Measurements from ENCODE around the gene KSR2. TPM values are rescaled to one million over a fixed set of nuclear protein-coding genes. Genes with fewer than 3 reads are reported as not detected.

KSR2 gene
- total RNA-seq, 2 experiments from 2014 or later = 0.03 to 0.15 TPM

- no TSS peak for BruUV-seq (replicated peaks)
- Histone ChIP-seq H3K4me2 (ENCODE audit: low read length) (no peak overlapping the region), H3K4me3 (ENCODE audit: low read depth, low read length, poor library complexity, severe bottlenecking) (no peak overlapping the region), H3K9me2 (ENCODE audit: insufficient read depth, low read length) (no peaks in the 10 kb centered on the region), H4K20me1 (ENCODE audit: insufficient read depth, low read length) (no peaks in the 10 kb centered on the region), H3K79me2 (ENCODE audit: insufficient read depth, low read depth, low read length) (no peaks in the 10 kb centered on the region), H3K36me3 (ENCODE audit: insufficient read depth, low read length) (no peaks in the 10 kb centered on the region), H3K4me1 (ENCODE audit: insufficient read depth, low read length, poor library complexity, severe bottlenecking) (no peaks in the 10 kb centered on the region), H3K9me3 (ENCODE audit: low read length) (peaks cover 5% of the 10 kb centered on the region; the same call in 1 of the 2 replicates), H3K27ac (ENCODE audit: low read depth, low read length, poor library complexity, severe bottlenecking) (no peak overlapping the region), H2AFZ (ENCODE audit: low read length) (no peak overlapping the region)
- TF ChIP-seq CTCF (conservative IDR thresholded peaks at IDR 0.05; ENCODE audit: low read length) = no peak
- no peak for TF ChIP-seq EZH2phosphoT487 (IDR thresholded peaks at IDR 0.05; ENCODE audit: borderline replicate concordance, low read depth, low read length)
- intact Hi-C loops (cut with micrococcal nuclease; ENCODE audit: unreplicated experiment) = loop anchor here (10.0 kb wide), 1 partner anchor 616 kb away; no protein-coding TSS in a partner anchor
- no peak for DNase-seq (ENCODE audit: low spot score)
- ChIA-PET POLR2A (no interaction called here), CTCF (ENCODE audit: unreplicated experiment) (no interaction called here)
Measured at GRCh38 chr12:117830471-117830870, 138.3 kb downstream of the KSR2 start.

- Histone ChIP-seq H3K9me3 (ENCODE audit: low read length) (peaks cover 5% of the 10 kb centered on the region; the same call in 1 of the 2 replicates), H3K4me1 (ENCODE audit: insufficient read depth, low read length, poor library complexity, severe bottlenecking) (no peaks in the 10 kb centered on the region), H2AFZ (ENCODE audit: low read length) (no peak overlapping the region), H3K27ac (ENCODE audit: low read depth, low read length, poor library complexity, severe bottlenecking) (no peak overlapping the region), H3K9me2 (ENCODE audit: insufficient read depth, low read length) (no peaks in the 10 kb centered on the region), H3K4me2 (ENCODE audit: low read length) (no peak overlapping the region), H3K79me2 (ENCODE audit: insufficient read depth, low read depth, low read length) (no peaks in the 10 kb centered on the region), H3K4me3 (ENCODE audit: low read depth, low read length, poor library complexity, severe bottlenecking) (no peak overlapping the region), H3K36me3 (ENCODE audit: insufficient read depth, low read length) (no peaks in the 10 kb centered on the region), H4K20me1 (ENCODE audit: insufficient read depth, low read length) (no peaks in the 10 kb centered on the region)
- intact Hi-C loops (cut with micrococcal nuclease; ENCODE audit: unreplicated experiment) = no loop called here
- POLR2A ChIA-PET = no interaction called here
- CTCF ChIA-PET (ENCODE audit: unreplicated experiment) = no interaction called here
- no peak for DNase-seq (ENCODE audit: low spot score)
- BruUV-seq (replicated peaks) = no TSS peak
- TF ChIP-seq CTCF (conservative IDR thresholded peaks at IDR 0.05; ENCODE audit: low read length) (no peak), EZH2phosphoT487 (IDR thresholded peaks at IDR 0.05; ENCODE audit: borderline replicate concordance, low read depth, low read length) (no peak)
Measured at GRCh38 chr12:117829108-117829507, 139.7 kb downstream of the KSR2 start.

- no peak for DNase-seq (ENCODE audit: low spot score)
- no peaks in the 10 kb centered on the region for H3K9me2 ChIP-seq (ENCODE audit: insufficient read depth, low read length)
- TF ChIP-seq CTCF (conservative IDR thresholded peaks at IDR 0.05; ENCODE audit: low read length) = no peak
- TF ChIP-seq EZH2phosphoT487 (IDR thresholded peaks at IDR 0.05; ENCODE audit: borderline replicate concordance, low read depth, low read length) = no peak
- H3K9me3 ChIP-seq (ENCODE audit: low read length) = peaks cover 5% of the 10 kb centered on the region; the same call in 1 of the 2 replicates
- no peak overlapping the region for H3K4me2 ChIP-seq (ENCODE audit: low read length)
- ChIA-PET CTCF (ENCODE audit: unreplicated experiment) (no interaction called here), POLR2A (no interaction called here)
- H3K36me3 ChIP-seq (ENCODE audit: insufficient read depth, low read length) = no peaks in the 10 kb centered on the region
- no peaks in the 10 kb centered on the region for H3K79me2 ChIP-seq (ENCODE audit: insufficient read depth, low read depth, low read length)
- no peak overlapping the region for H3K4me3 ChIP-seq (ENCODE audit: low read depth, low read length, poor library complexity, severe bottlenecking)
- H3K27ac ChIP-seq (ENCODE audit: low read depth, low read length, poor library complexity, severe bottlenecking) = no peak overlapping the region
- no peak overlapping the region for H2AFZ ChIP-seq (ENCODE audit: low read length)
- no TSS peak for BruUV-seq (replicated peaks)
- intact Hi-C loops (cut with micrococcal nuclease; ENCODE audit: unreplicated experiment) = no loop called here
- no peaks in the 10 kb centered on the region for H4K20me1 ChIP-seq (ENCODE audit: insufficient read depth, low read length)
- no peaks in the 10 kb centered on the region for H3K4me1 ChIP-seq (ENCODE audit: insufficient read depth, low read length, poor library complexity, severe bottlenecking)
Measured at GRCh38 chr12:117827660-117828059, 141.1 kb downstream of the KSR2 start.

Measured in OCI-LY7 (cell line).